K562 (cell line): ENCODE results near the gene SLC25A44. TPM values are rescaled to one million over a fixed set of nuclear protein-coding genes. Genes with fewer than 3 reads are reported as not detected.

Experiments
- FOSL1 ChIP-seq: fragments of 200-800 bp; sonication (Bioruptor generic); conservative IDR thresholded peaks from 2 replicates; pipeline ENCODE4 v1.6.1; 2016; ENCODE audit warnings: missing genetic modification characterization, missing compliant biosample characterization
- IRF2 ChIP-seq: sonication (generic); formaldehyde crosslinking; IDR thresholded peaks from 2 replicates; pipeline ENCODE4 v1.8.1; 2022; ENCODE audit warnings: mild to moderate bottlenecking, missing genetic modification reagents
- JUNB ChIP-seq: fragments of 450-650 bp; formaldehyde crosslinking; conservative IDR thresholded peaks from 2 replicates; pipeline ENCODE4 v1.4.0; 2020; ENCODE audit warnings: mild to moderate bottlenecking
- NR3C1 ChIP-seq: sonication (generic); formaldehyde crosslinking; IDR thresholded peaks from 2 replicates; pipeline ENCODE4 v1.8.1; 2022; ENCODE audit warnings: missing genetic modification reagents
- NR4A1 ChIP-seq, 2 experiments: fragments of 250-450 bp in 1 of 2; fragments of 450-650 bp in 1 of 2; sonication (Bioruptor Pico) in 1 of 2; IDR thresholded peaks; 2 replicates each; pipeline versions ENCODE4 v1.4.0 to v1.6.1; 2016 to 2020; ENCODE audit warnings: mild to moderate bottlenecking in 2 of 2, missing compliant biosample characterization in 1 of 2, missing genetic modification characterization in 1 of 2, moderate library complexity in 1 of 2
- SETDB1 ChIP-seq: IDR thresholded peaks from one replicate; pipeline ENCODE4 v1.6.1; 2012; ENCODE audit warnings: low read length, control low read depth, inconsistent platforms
- SPI1 ChIP-seq: IDR thresholded peaks from 2 replicates; pipeline ENCODE4 v1.6.1; 2011; ENCODE audit warnings: low read depth, low read length, control low read depth, borderline replicate concordance
- ZNF134 ChIP-seq: fragments of 250-450 bp; sonication (Bioruptor Pico); conservative IDR thresholded peaks from 2 replicates; pipeline ENCODE4 v1.4.0; 2020
- ZNF785 ChIP-seq: fragments of 250-450 bp; sonication (Bioruptor Pico); IDR thresholded peaks from 2 replicates; pipeline ENCODE4 v1.4.0; 2020; ENCODE audit warnings: mild to moderate bottlenecking
- ZNF830 ChIP-seq: fragments of 250-450 bp; sonication (Bioruptor Pico); IDR thresholded peaks from 2 replicates; pipeline ENCODE4 v1.5.0; 2021; ENCODE audit warnings: mild to moderate bottlenecking
- polyA plus RNA-seq, 8 experiments: library from polyadenylated mRNA; depleted of rRNA in 4 of 8; stranded (reverse) in 5 of 8; unstranded in 3 of 8; fragments of >200 nt; fragmentation: Nextera tagmentation in 2 of 8; fragmentation: Illumina TruSeq in 1 of 8; extraction: Ambion mirVana in 2 of 8; extraction: Trizol in 1 of 8; gene quantifications; 2 replicates each; pipeline versions ENCODE4 v1.2.1 to v1.2.3, GENCODE V29; 2011 to 2014; ENCODE audit warnings: inconsistent platforms in 1 of 8, missing spikeins in 1 of 8
- total RNA-seq, 7 experiments: library from RNA; depleted of rRNA in 6 of 7; stranded (reverse); fragments of >200 nt in 6 of 7; fragmentation: Illumina TruSeq in 2 of 7; extraction: Trizol in 2 of 7; gene quantifications; 2 replicates each; pipeline versions ENCODE4 v1.2.1 to v1.2.3, GENCODE V29; 2011 to 2021; ENCODE audit warnings: low replicate concordance in 1 of 7
- TF ChIP-seq, protein P1 (sequence below): sonication (generic); formaldehyde crosslinking; IDR thresholded peaks from 2 replicates; pipeline ENCODE4 v1.8.1; 2023; ENCODE audit warnings: mild to moderate bottlenecking, missing genetic modification reagents
- TF ChIP-seq, protein P2 (sequence below), 2 experiments: fragments of 150-350 bp in 1 of 2; IDR thresholded peaks; 2 replicates each; pipeline ENCODE4 v1.6.1; 2012 to 2016; ENCODE audit warnings: low read depth in 2 of 2, low read length in 2 of 2, mild to moderate bottlenecking in 1 of 2, moderate library complexity in 1 of 2
- TF ChIP-seq, protein P3 (sequence below): fragments of 450-650 bp; IDR thresholded peaks from 2 replicates; pipeline ENCODE4 v1.6.1; 2016; ENCODE audit warnings: missing biosample characterization, missing genetic modification characterization
- TF ChIP-seq, protein P4 (sequence below): sonication (generic); formaldehyde crosslinking; IDR thresholded peaks from 2 replicates; pipeline ENCODE4 v1.9.0; 2022; ENCODE audit warnings: mild to moderate bottlenecking, missing genetic modification reagents
- TF ChIP-seq, protein P5 (sequence below), 2 experiments: IDR thresholded peaks; 2 replicates each; pipeline ENCODE4 v1.6.1; 2011; ENCODE audit warnings: borderline replicate concordance in 1 of 2, control low read depth in 1 of 2, low read depth in 1 of 2, low read length in 1 of 2, mild to moderate bottlenecking in 1 of 2, mixed read lengths in 1 of 2, moderate library complexity in 1 of 2; ENCODE audit not compliant: insufficient read depth in 1 of 2, insufficient read length in 1 of 2, poor library complexity in 1 of 2, severe bottlenecking in 1 of 2; ENCODE audit errors: extremely low read depth in 1 of 2
- TF ChIP-seq, protein P6 (sequence below): sonication (generic); formaldehyde crosslinking; IDR thresholded peaks from 2 replicates; pipeline ENCODE4 v1.8.1; 2023; ENCODE audit warnings: mild to moderate bottlenecking, missing genetic modification reagents, moderate library complexity

The SLC25A44 gene
- total and polyA plus RNA-seq, 9 of the 15 experiments (the other 6 are each of a cell fraction or from before 2014, with no cell fraction given) = 4.4 to 22.8 (median 12.5) TPM

DNA sequence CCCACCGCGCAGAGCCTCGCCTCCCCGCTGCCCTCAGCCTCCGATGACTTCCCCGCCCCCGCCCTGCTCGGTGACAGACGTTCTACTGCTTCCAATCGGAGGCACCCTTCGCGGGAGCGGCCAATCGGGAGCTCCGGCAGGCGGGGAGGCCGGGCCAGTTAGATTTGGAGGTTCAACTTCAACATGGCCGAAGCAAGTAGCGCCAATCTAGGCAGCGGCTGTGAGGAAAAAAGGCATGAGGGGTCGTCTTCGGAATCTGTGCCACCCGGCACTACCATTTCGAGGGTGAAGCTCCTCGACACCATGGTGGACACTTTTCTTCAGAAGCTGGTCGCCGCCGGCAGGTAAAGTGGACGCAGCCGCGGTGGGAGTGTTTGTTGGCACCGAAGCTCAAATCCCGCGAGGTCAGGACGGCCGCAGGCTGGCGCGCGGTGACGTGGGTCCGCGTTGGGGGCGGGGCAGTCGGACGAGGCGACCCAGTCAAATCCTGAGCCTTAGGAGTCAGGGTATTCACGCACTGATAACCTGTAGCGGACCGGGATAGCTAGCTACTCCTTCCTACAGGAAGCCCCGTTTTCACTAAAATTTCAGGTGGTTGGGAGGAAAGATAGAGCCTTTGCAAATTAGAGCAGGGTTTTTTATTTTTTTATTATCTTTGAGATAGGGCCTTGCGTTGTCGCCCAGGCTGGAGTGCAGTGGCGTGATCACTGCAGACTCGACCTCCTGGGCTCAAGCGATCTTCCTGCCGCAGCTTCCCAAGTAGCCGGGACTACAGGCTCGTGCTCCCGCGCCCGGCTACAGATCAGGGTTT is 19.1 kb downstream of the SLC25A44 start, which contains the start of gene PMF1 (continued):
- TF ChIP-seq, protein P1, sequence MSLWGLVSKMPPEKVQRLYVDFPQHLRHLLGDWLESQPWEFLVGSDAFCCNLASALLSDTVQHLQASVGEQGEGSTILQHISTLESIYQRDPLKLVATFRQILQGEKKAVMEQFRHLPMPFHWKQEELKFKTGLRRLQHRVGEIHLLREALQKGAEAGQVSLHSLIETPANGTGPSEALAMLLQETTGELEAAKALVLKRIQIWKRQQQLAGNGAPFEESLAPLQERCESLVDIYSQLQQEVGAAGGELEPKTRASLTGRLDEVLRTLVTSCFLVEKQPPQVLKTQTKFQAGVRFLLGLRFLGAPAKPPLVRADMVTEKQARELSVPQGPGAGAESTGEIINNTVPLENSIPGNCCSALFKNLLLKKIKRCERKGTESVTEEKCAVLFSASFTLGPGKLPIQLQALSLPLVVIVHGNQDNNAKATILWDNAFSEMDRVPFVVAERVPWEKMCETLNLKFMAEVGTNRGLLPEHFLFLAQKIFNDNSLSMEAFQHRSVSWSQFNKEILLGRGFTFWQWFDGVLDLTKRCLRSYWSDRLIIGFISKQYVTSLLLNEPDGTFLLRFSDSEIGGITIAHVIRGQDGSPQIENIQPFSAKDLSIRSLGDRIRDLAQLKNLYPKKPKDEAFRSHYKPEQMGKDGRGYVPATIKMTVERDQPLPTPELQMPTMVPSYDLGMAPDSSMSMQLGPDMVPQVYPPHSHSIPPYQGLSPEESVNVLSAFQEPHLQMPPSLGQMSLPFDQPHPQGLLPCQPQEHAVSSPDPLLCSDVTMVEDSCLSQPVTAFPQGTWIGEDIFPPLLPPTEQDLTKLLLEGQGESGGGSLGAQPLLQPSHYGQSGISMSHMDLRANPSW (CRISPR knock-in tag) = peak; percentile 88
- TF ChIP-seq NR3C1 (CRISPR knock-in tag) = no peak
- TF ChIP-seq, protein P2, sequence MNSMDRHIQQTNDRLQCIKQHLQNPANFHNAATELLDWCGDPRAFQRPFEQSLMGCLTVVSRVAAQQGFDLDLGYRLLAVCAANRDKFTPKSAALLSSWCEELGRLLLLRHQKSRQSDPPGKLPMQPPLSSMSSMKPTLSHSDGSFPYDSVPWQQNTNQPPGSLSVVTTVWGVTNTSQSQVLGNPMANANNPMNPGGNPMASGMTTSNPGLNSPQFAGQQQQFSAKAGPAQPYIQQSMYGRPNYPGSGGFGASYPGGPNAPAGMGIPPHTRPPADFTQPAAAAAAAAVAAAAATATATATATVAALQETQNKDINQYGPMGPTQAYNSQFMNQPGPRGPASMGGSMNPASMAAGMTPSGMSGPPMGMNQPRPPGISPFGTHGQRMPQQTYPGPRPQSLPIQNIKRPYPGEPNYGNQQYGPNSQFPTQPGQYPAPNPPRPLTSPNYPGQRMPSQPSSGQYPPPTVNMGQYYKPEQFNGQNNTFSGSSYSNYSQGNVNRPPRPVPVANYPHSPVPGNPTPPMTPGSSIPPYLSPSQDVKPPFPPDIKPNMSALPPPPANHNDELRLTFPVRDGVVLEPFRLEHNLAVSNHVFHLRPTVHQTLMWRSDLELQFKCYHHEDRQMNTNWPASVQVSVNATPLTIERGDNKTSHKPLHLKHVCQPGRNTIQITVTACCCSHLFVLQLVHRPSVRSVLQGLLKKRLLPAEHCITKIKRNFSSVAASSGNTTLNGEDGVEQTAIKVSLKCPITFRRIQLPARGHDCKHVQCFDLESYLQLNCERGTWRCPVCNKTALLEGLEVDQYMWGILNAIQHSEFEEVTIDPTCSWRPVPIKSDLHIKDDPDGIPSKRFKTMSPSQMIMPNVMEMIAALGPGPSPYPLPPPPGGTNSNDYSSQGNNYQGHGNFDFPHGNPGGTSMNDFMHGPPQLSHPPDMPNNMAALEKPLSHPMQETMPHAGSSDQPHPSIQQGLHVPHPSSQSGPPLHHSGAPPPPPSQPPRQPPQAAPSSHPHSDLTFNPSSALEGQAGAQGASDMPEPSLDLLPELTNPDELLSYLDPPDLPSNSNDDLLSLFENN (IDR thresholded peaks at IDR 0.05; ENCODE audit: low read depth in 2 of 2, low read length in 2 of 2) = no peak
- no peak; the same call in 1 of the 2 replicates for TF ChIP-seq NR4A1 (CRISPR knock-in tag; IDR thresholded peaks at IDR 0.05)
- no peak for TF ChIP-seq NR4A1 (tag; IDR thresholded peaks at IDR 0.05)
- TF ChIP-seq FOSL1 (tag) = peak; percentile 31; the same call in 1 of the 2 replicates
- TF ChIP-seq SPI1 = no peak
- no peak for TF ChIP-seq SETDB1
- TF ChIP-seq, protein P3, sequence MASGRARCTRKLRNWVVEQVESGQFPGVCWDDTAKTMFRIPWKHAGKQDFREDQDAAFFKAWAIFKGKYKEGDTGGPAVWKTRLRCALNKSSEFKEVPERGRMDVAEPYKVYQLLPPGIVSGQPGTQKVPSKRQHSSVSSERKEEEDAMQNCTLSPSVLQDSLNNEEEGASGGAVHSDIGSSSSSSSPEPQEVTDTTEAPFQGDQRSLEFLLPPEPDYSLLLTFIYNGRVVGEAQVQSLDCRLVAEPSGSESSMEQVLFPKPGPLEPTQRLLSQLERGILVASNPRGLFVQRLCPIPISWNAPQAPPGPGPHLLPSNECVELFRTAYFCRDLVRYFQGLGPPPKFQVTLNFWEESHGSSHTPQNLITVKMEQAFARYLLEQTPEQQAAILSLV = no peak
- TF ChIP-seq, protein P4, sequence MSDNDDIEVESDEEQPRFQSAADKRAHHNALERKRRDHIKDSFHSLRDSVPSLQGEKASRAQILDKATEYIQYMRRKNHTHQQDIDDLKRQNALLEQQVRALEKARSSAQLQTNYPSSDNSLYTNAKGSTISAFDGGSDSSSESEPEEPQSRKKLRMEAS (CRISPR knock-in tag) = peak; percentile 69
- TF ChIP-seq, protein P5, sequence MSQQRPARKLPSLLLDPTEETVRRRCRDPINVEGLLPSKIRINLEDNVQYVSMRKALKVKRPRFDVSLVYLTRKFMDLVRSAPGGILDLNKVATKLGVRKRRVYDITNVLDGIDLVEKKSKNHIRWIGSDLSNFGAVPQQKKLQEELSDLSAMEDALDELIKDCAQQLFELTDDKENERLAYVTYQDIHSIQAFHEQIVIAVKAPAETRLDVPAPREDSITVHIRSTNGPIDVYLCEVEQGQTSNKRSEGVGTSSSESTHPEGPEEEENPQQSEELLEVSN (IDR thresholded peaks at IDR 0.05; ENCODE audit: borderline replicate concordance in 1 of 2, extremely low read depth in 1 of 2, insufficient read depth in 1 of 2, insufficient read length in 1 of 2, low read depth in 1 of 2, low read length in 1 of 2, poor library complexity in 1 of 2, severe bottlenecking in 1 of 2) = peak in 1 of 2 experiments; percentile 52
- TF ChIP-seq, protein P6, sequence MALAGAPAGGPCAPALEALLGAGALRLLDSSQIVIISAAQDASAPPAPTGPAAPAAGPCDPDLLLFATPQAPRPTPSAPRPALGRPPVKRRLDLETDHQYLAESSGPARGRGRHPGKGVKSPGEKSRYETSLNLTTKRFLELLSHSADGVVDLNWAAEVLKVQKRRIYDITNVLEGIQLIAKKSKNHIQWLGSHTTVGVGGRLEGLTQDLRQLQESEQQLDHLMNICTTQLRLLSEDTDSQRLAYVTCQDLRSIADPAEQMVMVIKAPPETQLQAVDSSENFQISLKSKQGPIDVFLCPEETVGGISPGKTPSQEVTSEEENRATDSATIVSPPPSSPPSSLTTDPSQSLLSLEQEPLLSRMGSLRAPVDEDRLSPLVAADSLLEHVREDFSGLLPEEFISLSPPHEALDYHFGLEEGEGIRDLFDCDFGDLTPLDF = peak; percentile 82
- peak; percentile 83; the same call in 1 of the 2 replicates for TF ChIP-seq ZNF830 (CRISPR knock-in tag)
- no peak for TF ChIP-seq IRF2 (CRISPR knock-in tag)
- peak; percentile 92; the same call in 1 of the 2 replicates for TF ChIP-seq ZNF134 (CRISPR knock-in tag)
- TF ChIP-seq ZNF785 (CRISPR knock-in tag) = no peak
- TF ChIP-seq JUNB (CRISPR knock-in tag) = no peak
